ENCODE data around the gene NEGR1. TPM values are rescaled to one million over a fixed set of nuclear protein-coding genes. Genes with fewer than 3 reads are reported as not detected.

The NEGR1 gene
- total RNA-seq, 4 donors from 2014 or later, result 1.6 to 4.7 (median 2.3) TPM

DNA sequence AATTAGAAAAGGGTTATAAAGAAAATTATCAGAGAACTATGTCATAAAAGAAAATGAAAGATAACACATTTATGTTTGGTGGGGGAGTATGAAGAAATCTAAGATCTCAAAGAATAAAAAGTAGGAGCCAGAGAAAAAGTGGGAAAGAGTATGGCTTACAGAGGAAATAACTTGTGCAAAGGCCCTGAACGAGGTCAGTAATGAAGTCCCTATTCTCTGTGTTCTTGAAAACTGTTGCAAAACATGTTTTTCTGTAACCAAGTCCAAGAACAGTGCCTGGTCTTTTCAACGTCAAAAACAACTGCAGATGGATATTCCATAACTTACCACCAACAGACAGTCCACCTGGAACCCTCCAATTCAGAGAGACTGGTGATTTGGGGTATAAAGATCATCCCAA is 188.1 kb downstream of the NEGR1 start:
- DNase-seq, result no peak

DNA sequence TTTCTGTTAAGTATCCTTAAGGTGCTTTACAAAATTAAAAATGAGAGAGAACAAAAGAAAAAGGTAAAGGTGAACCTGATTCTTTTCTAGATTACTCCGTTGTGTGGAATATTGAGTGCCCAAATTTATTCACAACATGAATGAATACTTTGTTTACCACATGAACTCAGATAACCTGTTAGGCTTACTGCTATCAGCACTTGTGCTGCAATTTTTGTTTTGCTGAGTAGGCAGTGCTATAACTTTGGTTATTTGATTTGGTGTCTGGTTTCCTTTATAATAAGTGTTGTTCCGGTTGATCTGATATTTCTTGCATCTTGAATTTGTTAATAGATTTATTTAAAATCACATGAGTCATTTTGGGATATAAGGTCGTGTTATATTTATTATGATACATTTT is 195.9 kb downstream of the NEGR1 start:
- Histone ChIP-seq H3K4me1 (no peaks in the 10 kb centered on the region), H3K36me3 (no peaks in the 10 kb centered on the region), H3K4me3 (no peak overlapping the region), H3K27ac (no peak overlapping the region), H3K9me3 (no peaks in the 10 kb centered on the region), H3K27me3 (no peaks in the 10 kb centered on the region)
- DNase-seq, result no peak
- TF ChIP-seq POLR2A (IDR thresholded peaks at IDR 0.05), result no peak
- TF ChIP-seq, protein P1, sequence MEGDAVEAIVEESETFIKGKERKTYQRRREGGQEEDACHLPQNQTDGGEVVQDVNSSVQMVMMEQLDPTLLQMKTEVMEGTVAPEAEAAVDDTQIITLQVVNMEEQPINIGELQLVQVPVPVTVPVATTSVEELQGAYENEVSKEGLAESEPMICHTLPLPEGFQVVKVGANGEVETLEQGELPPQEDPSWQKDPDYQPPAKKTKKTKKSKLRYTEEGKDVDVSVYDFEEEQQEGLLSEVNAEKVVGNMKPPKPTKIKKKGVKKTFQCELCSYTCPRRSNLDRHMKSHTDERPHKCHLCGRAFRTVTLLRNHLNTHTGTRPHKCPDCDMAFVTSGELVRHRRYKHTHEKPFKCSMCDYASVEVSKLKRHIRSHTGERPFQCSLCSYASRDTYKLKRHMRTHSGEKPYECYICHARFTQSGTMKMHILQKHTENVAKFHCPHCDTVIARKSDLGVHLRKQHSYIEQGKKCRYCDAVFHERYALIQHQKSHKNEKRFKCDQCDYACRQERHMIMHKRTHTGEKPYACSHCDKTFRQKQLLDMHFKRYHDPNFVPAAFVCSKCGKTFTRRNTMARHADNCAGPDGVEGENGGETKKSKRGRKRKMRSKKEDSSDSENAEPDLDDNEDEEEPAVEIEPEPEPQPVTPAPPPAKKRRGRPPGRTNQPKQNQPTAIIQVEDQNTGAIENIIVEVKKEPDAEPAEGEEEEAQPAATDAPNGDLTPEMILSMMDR (IDR thresholded peaks at IDR 0.05), result no peak

More for the DNA sequence above, 188.1 kb downstream of the NEGR1 start:
- Histone ChIP-seq H3K27ac (no peak overlapping the region), H3K4me3 (no peak overlapping the region), H3K4me1 (no peaks in the 10 kb centered on the region), H3K27me3 (no peaks in the 10 kb centered on the region), H3K9me3 (no peaks in the 10 kb centered on the region), H3K36me3 (no peaks in the 10 kb centered on the region)
- TF ChIP-seq POLR2A (IDR thresholded peaks at IDR 0.05), result no peak
- TF ChIP-seq, protein P1 (IDR thresholded peaks at IDR 0.05), result no peak

DNA sequence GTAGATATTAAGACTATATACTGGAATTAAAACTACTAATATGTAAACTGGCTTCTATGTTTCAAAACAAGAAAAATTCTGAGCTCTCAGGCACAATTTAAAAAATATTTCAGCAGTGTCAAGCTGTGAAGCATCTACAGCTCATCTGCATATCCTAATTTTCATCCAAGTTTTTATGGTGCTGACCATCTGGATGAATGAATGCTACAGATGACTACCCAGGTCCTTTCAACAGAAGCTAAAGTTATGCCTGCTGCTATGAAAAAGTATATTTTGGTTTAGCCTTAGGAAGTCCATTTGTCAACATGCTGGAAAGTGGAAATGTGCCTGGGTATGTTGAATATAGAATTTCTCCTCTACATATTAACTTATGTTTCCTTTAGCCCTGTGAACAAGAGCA is 206.9 kb downstream of the NEGR1 start:
- no peak overlapping the region for H3K4me3 ChIP-seq
- no peaks in the 10 kb centered on the region for H3K4me1 ChIP-seq
- H3K36me3 ChIP-seq, result no peaks in the 10 kb centered on the region
- no peak for DNase-seq
- TF ChIP-seq, protein P1 (IDR thresholded peaks at IDR 0.05), result no peak
- TF ChIP-seq POLR2A (IDR thresholded peaks at IDR 0.05), result no peak
- H3K9me3 ChIP-seq, result no peaks in the 10 kb centered on the region
- no peak overlapping the region for H3K27ac ChIP-seq
- H3K27me3 ChIP-seq, result no peaks in the 10 kb centered on the region

DNA sequence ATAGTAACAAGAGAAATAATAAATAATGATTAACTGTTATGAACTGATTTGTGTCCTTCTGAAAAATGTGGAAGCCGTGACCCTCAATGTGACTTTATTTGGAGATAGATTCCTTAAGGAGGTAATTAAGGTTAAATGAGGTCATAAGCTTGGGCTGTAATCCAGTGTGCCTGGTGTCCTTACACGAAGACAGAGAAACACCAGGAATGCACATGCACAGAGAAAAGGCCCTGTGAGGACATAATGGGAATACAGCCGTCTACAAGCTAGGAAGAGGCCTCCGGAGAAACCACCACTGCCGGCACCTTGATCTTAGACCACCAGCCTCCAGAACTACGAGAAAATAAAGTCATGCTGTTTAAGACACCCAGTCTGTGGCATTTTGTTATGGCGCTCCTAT is 215.9 kb downstream of the NEGR1 start:
- no peaks in the 10 kb centered on the region for H3K36me3 ChIP-seq
- H3K4me1 ChIP-seq, result no peaks in the 10 kb centered on the region
- H3K27ac ChIP-seq, result no peak overlapping the region
- H3K4me3 ChIP-seq, result no peak overlapping the region
- TF ChIP-seq, protein P1 (IDR thresholded peaks at IDR 0.05), result no peak
- TF ChIP-seq POLR2A (IDR thresholded peaks at IDR 0.05), result no peak
- no peaks in the 10 kb centered on the region for H3K9me3 ChIP-seq
- no peak for DNase-seq
- H3K27me3 ChIP-seq, result no peaks in the 10 kb centered on the region

DNA sequence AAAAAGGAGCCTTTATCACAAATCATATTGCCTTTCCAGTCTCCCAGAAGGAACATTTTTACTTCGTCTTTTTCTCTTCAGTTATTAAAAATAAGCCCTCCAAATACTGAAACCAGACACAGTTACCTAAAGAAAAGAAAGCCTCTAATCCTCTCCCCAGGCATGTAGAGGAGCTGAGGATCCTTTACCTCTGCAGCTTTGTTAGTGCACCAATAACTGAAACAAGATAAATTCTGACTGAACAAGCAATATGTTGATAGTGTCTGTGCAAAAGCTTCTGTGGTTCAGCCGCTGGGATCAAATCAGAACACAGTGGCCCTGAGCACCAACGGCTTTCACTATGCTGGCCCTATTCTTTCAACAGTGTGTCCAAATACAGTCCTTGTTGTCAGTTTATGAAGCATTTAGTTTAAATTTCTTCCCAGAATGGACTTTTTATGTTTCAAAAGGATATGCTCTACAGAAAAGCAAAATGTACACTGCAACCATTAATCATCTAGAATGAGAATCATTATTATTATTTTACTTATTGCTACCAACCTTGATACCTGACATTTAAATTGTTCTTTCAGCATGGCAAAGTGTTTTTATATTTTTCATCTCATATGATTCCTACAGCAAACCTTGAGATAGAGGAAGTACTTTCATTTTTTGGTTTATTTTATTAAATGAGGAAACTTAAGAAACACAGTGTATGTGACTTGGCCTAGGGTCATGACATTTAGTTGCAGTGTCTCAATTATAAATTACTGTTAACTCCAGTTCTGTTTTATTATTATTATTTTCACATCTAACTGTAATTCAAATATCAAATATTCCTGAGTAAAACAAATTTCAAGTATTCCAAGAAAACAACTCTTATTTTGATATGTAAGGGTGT is 217.9 kb downstream of the NEGR1 start:
- Histone ChIP-seq H3K9me3 (no peaks in the 10 kb centered on the region), H3K27me3 (no peaks in the 10 kb centered on the region), H3K27ac (no peak overlapping the region), H3K4me1 (no peaks in the 10 kb centered on the region), H3K36me3 (no peaks in the 10 kb centered on the region), H3K4me3 (no peak overlapping the region)
- TF ChIP-seq, protein P1 (IDR thresholded peaks at IDR 0.05), result no peak
- no peak for TF ChIP-seq POLR2A (IDR thresholded peaks at IDR 0.05)
- DNase-seq, result no peak

All from Peyer's patch (tissue), 4 donors.